ENCODE results near the gene LMBRD1. TPM values are rescaled to one million over a fixed set of nuclear protein-coding genes. Genes with fewer than 3 reads are reported as not detected.

The LMBRD1 gene
- total RNA-seq, 2 donors from 2014 or later = 30.1 to 34.8 TPM

DNA sequence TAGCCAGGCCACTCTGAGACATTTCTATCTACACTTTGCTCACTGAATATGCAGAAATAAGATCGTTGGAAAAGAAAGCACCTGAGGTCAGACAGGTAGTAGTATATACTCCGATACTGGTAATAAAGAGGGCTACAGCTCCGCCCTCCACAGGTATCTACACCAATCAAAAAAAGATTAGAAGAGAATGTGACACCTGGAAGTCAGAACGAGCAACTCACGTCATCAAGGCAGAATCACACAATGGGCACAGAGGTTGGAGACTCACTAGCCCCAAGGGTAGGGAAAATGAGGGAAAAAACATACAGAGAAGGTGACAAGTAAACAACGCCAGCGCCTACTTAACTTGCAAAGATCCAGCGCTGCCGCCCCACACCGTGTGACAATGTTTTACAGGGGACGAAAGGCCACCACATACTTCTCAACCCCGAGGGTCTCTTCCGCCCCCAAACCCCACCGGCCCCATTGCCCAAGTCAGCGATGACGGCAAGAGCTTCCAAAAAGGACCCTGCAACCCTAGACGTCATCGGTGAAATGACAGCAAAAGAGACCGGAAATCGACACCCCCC is 653 bp downstream of the LMBRD1 start:
- DNase-seq = peak; percentile 85
- Mint-ChIP-seq H3K9me3 (no peaks in the 10 kb centered on the region), H3K4me1 (peaks cover 34% of the 10 kb centered on the region), H3K36me3 (ENCODE audit: low read depth) (no peaks in the 10 kb centered on the region), H3K4me3 (peak overlapping the region; percentile 92), H3K27me3 (ENCODE audit: insufficient read depth) (no peaks in the 10 kb centered on the region), H3K27ac (peak overlapping the region; percentile 99)
- Histone ChIP-seq H3K4me1 (ENCODE audit: control insufficient read depth, insufficient read depth, low read length) (peaks cover 14% of the 10 kb centered on the region), H3K27ac (ENCODE audit: low read depth, low read length) (peak overlapping the region; percentile 82), H3K9ac (ENCODE audit: extremely low read depth, low read length, poor library complexity, severe bottlenecking) (peak overlapping the region; percentile 99), H3K4me3 (ENCODE audit: low read length) (peak overlapping the region; percentile 85), H3K36me3 (ENCODE audit: control insufficient read depth, insufficient read depth, low read length) (no peaks in the 10 kb centered on the region), H3K9me3 (ENCODE audit: control insufficient read depth, low read length) (no peaks in the 10 kb centered on the region), H3K27me3 (ENCODE audit: control insufficient read depth, insufficient read depth, low read length, poor library complexity, severe bottlenecking) (no peaks in the 10 kb centered on the region)
- TF ChIP-seq, protein P1, sequence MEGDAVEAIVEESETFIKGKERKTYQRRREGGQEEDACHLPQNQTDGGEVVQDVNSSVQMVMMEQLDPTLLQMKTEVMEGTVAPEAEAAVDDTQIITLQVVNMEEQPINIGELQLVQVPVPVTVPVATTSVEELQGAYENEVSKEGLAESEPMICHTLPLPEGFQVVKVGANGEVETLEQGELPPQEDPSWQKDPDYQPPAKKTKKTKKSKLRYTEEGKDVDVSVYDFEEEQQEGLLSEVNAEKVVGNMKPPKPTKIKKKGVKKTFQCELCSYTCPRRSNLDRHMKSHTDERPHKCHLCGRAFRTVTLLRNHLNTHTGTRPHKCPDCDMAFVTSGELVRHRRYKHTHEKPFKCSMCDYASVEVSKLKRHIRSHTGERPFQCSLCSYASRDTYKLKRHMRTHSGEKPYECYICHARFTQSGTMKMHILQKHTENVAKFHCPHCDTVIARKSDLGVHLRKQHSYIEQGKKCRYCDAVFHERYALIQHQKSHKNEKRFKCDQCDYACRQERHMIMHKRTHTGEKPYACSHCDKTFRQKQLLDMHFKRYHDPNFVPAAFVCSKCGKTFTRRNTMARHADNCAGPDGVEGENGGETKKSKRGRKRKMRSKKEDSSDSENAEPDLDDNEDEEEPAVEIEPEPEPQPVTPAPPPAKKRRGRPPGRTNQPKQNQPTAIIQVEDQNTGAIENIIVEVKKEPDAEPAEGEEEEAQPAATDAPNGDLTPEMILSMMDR (conservative IDR thresholded peaks at IDR 0.05) = no peak
- 0% methylated on average over 6 to 20 of the region's 20 CpGs for WGBS, 2 experiments (ENCODE audit: insufficient coverage in 1 of 2, insufficient read length in 1 of 2)

DNA sequence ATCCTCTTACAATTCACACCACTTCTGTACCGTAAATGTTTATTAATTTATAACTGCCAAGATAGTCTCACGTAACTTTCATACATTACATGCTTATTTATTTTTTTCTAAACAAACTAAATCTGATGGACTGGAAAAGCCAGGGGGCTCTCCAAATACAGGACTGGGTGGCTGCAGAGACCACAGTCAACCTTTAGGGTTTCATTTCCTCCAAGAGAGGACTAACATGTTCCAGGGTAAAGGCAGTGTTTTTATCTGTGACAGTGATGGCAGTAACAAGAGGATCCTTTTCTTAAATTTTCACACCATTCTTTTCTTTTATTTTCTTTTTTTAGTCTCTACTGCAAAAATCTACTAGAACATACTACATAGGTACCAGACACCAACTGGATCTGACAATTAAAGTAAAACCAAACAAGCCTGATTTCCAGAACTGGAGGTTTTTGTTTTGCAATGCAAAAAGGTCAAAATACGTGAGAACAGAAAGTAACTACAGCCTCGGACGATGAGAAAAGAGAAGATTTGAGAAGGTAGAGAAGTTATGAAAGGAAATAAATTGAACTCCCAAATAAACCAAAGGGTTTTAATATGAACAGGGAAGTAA is 1.2 kb downstream of the LMBRD1 start:
- no peaks in the 10 kb centered on the region for H3K36me3 Mint-ChIP-seq (ENCODE audit: low read depth)
- no peaks in the 10 kb centered on the region for H3K27me3 ChIP-seq (ENCODE audit: control insufficient read depth, insufficient read depth, low read length, poor library complexity, severe bottlenecking)
- TF ChIP-seq, protein P1 (conservative IDR thresholded peaks at IDR 0.05) = peak; percentile 55
- no peaks in the 10 kb centered on the region for H3K36me3 ChIP-seq (ENCODE audit: control insufficient read depth, insufficient read depth, low read length)
- peak overlapping the region; percentile 85 for H3K4me3 ChIP-seq (ENCODE audit: low read length)
- DNase-seq = no peak
- H3K9ac ChIP-seq (ENCODE audit: extremely low read depth, low read length, poor library complexity, severe bottlenecking) = peak overlapping the region; percentile 99
- WGBS, 2 experiments (ENCODE audit: insufficient coverage in 1 of 2, insufficient read length in 1 of 2) = 49 to 100% methylated on average over 1 to 5 of the region's 5 CpGs
- H3K27ac Mint-ChIP-seq = peak overlapping the region; percentile 99
- H3K27me3 Mint-ChIP-seq (ENCODE audit: insufficient read depth) = no peaks in the 10 kb centered on the region
- H3K9me3 ChIP-seq (ENCODE audit: control insufficient read depth, low read length) = no peaks in the 10 kb centered on the region
- peaks cover 20% of the 10 kb centered on the region for H3K4me1 ChIP-seq (ENCODE audit: control insufficient read depth, insufficient read depth, low read length)
- H3K27ac ChIP-seq (ENCODE audit: low read depth, low read length) = no peak overlapping the region
- H3K4me1 Mint-ChIP-seq = peaks cover 37% of the 10 kb centered on the region
- peak overlapping the region; percentile 92 for H3K4me3 Mint-ChIP-seq
- no peaks in the 10 kb centered on the region for H3K9me3 Mint-ChIP-seq

DNA sequence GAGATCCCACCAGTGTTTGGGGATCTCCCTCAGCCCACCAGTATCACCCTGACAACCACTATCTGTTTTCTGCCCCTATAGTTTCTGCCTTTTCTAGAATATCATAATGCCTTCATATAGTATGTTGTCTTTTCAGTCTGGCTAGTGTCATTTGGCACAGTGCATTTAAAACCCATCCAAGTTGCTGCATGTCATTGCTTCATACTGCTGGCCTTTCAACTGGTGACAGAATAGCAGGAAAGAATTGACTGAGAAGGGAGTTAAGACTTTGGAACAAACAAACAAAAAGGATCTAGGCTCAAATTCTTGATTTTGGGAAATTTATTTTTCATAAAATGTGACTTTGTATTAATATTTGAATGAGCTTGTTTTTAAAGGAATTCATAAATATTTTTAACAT is 4.5 kb downstream of the LMBRD1 start:
- Histone ChIP-seq H3K4me1 (ENCODE audit: control insufficient read depth, insufficient read depth, low read length) (peaks cover 20% of the 10 kb centered on the region), H3K27me3 (ENCODE audit: control insufficient read depth, insufficient read depth, low read length, poor library complexity, severe bottlenecking) (no peaks in the 10 kb centered on the region), H3K36me3 (ENCODE audit: control insufficient read depth, insufficient read depth, low read length) (peaks cover 31% of the 10 kb centered on the region), H3K4me3 (ENCODE audit: low read length) (no peak overlapping the region), H3K9ac (ENCODE audit: extremely low read depth, low read length, poor library complexity, severe bottlenecking) (no peak overlapping the region), H3K9me3 (ENCODE audit: control insufficient read depth, low read length) (no peaks in the 10 kb centered on the region), H3K27ac (ENCODE audit: low read depth, low read length) (no peak overlapping the region)
- TF ChIP-seq, protein P1 (conservative IDR thresholded peaks at IDR 0.05) = no peak
- no peak overlapping the region for H3K27ac Mint-ChIP-seq
- H3K4me3 Mint-ChIP-seq = no peak overlapping the region
- no peak for DNase-seq
- H3K36me3 Mint-ChIP-seq (ENCODE audit: low read depth) = peaks cover 16% of the 10 kb centered on the region
- no peaks in the 10 kb centered on the region for H3K27me3 Mint-ChIP-seq (ENCODE audit: insufficient read depth)
- H3K9me3 Mint-ChIP-seq = no peaks in the 10 kb centered on the region
- peaks cover 34% of the 10 kb centered on the region for H3K4me1 Mint-ChIP-seq
